ENCODE data around the gene UACA. TPM values are rescaled to one million over a fixed set of nuclear protein-coding genes. Genes with fewer than 3 reads are reported as not detected.

UACA gene
- polyA plus RNA-seq, 1 donor (not counting 4 experiments of a cell fraction or from before 2014, with no cell fraction given) = 26.6 TPM

GRCh38 chr15:70605606-70606410, 157.6 kb downstream of the UACA start:
- Histone ChIP-seq H2AFZ (ENCODE audit: control insufficient read depth, low read length) (no peak overlapping the region), H3K36me3 (ENCODE audit: control insufficient read depth in 2 of 2, extremely low read depth in 1 of 2, insufficient read depth in 2 of 2, low read length in 2 of 2) (no peaks in the 10 kb centered on the region), H3K4me3 (ENCODE audit: control insufficient read depth in 2 of 3, extremely low read depth in 1 of 3, insufficient read depth in 2 of 3, low read depth in 1 of 3, low read length in 3 of 3) (no peak overlapping the region), H3K4me1 (ENCODE audit: control insufficient read depth, extremely low read depth, insufficient read depth, low read length) (no peaks in the 10 kb centered on the region), H3K79me2 (ENCODE audit: control insufficient read depth, insufficient read depth, low read length) (no peaks in the 10 kb centered on the region), H3K9ac (ENCODE audit: control insufficient read depth, extremely low read depth, insufficient read depth, low read length) (no peak overlapping the region), H3K4me2 (ENCODE audit: control insufficient read depth, extremely low read depth, insufficient read depth, low read depth, low read length) (no peak overlapping the region), H4K20me1 (ENCODE audit: control insufficient read depth, extremely low read depth, insufficient read depth, low read length) (no peaks in the 10 kb centered on the region), H3K9me1 (ENCODE audit: control insufficient read depth, extremely low read depth, insufficient read depth, low read length) (no peaks in the 10 kb centered on the region), H3K27ac (ENCODE audit: control insufficient read depth, insufficient read depth, low read length) (no peak overlapping the region), H3K27me3 (ENCODE audit: control insufficient read depth, extremely low read depth, insufficient read depth, low read length) (peaks cover 39% of the 10 kb centered on the region), H3K9me3 (ENCODE audit: control insufficient read depth, low read depth, low read length) (no peaks in the 10 kb centered on the region)
- TF ChIP-seq CTCF (optimal IDR thresholded peaks at IDR 0.05 in 1 of 3, IDR thresholded peaks at IDR 0.05 in 1 of 3, conservative IDR thresholded peaks at IDR 0.05 in 1 of 3; ENCODE audit: extremely low read depth in 1 of 3, insufficient read depth in 2 of 3, low read length in 3 of 3) (no peak), EZH2 (IDR thresholded peaks at IDR 0.05; ENCODE audit: low read length) (no peak)
- DNase-seq (ENCODE audit: low read depth, low spot score) = no peak
- dilution Hi-C loops (cut with MboI; ENCODE audit: extremely low pct_ligation_motif_present, low sequenced_read_pairs) = no loop called here
- FAIRE-seq = no peak

- dilution Hi-C loops (cut with MboI; ENCODE audit: extremely low pct_ligation_motif_present, low sequenced_read_pairs) = no loop called here
- no peak for FAIRE-seq
- Histone ChIP-seq H3K9me1 (ENCODE audit: control insufficient read depth, extremely low read depth, insufficient read depth, low read length) (no peaks in the 10 kb centered on the region), H3K36me3 (ENCODE audit: control insufficient read depth in 2 of 2, extremely low read depth in 1 of 2, insufficient read depth in 2 of 2, low read length in 2 of 2) (no peaks in the 10 kb centered on the region), H4K20me1 (ENCODE audit: control insufficient read depth, extremely low read depth, insufficient read depth, low read length) (no peaks in the 10 kb centered on the region), H3K79me2 (ENCODE audit: control insufficient read depth, insufficient read depth, low read length) (no peaks in the 10 kb centered on the region), H3K4me1 (ENCODE audit: control insufficient read depth, extremely low read depth, insufficient read depth, low read length) (no peaks in the 10 kb centered on the region), H3K4me2 (ENCODE audit: control insufficient read depth, extremely low read depth, insufficient read depth, low read depth, low read length) (no peak overlapping the region), H3K4me3 (ENCODE audit: control insufficient read depth in 2 of 3, extremely low read depth in 1 of 3, insufficient read depth in 2 of 3, low read depth in 1 of 3, low read length in 3 of 3) (no peak overlapping the region), H3K27me3 (ENCODE audit: control insufficient read depth, extremely low read depth, insufficient read depth, low read length) (peaks cover 36% of the 10 kb centered on the region), H2AFZ (ENCODE audit: control insufficient read depth, low read length) (no peak overlapping the region), H3K9ac (ENCODE audit: control insufficient read depth, extremely low read depth, insufficient read depth, low read length) (no peak overlapping the region), H3K9me3 (ENCODE audit: control insufficient read depth, low read depth, low read length) (no peaks in the 10 kb centered on the region), H3K27ac (ENCODE audit: control insufficient read depth, insufficient read depth, low read length) (no peak overlapping the region)
- DNase-seq (ENCODE audit: low read depth, low spot score) = no peak
- TF ChIP-seq EZH2 (IDR thresholded peaks at IDR 0.05; ENCODE audit: low read length) (no peak), CTCF (optimal IDR thresholded peaks at IDR 0.05 in 1 of 3, IDR thresholded peaks at IDR 0.05 in 1 of 3, conservative IDR thresholded peaks at IDR 0.05 in 1 of 3; ENCODE audit: extremely low read depth in 1 of 3, insufficient read depth in 2 of 3, low read length in 3 of 3) (peak in 1 of 3 experiments; percentile 40)
Measured at GRCh38 chr15:70604666-70605315, 158.6 kb downstream of the UACA start.

Other genes starting within 250 kb of the UACA start
- gene LARP6, start 90.6 kb upstream of the UACA start, polyA plus RNA-seq = 36.5 to 72.9 TPM (median 66.1 TPM) in 3 replicates
- gene THAP10, start 128.9 kb upstream of the UACA start, polyA plus RNA-seq = 1.8 to 3.1 TPM (median 2.5 TPM) in 3 replicates
- gene LRRC49, start 129.3 kb upstream of the UACA start, polyA plus RNA-seq = 7.1 to 9.9 TPM (median 7.9 TPM) in 3 replicates